NCI-H2107 (cell line): ENCODE data around the gene CDH23.

Experiments used
- DNase-seq: peaks from one replicate; lab custom pipeline; 2025; lab: John Stamatoyannopoulos, UW

Gene CDH23

GRCh38 chr10:71708897-71709882 is 312.5 kb downstream of the CDH23 start:
- DNase-seq, result no peak

GRCh38 chr10:71710519-71710918 is 313.8 kb downstream of the CDH23 start:
- no peak for DNase-seq

- DNase-seq, result no peak
These were observed 314.4 kb downstream of the CDH23 start for GRCh38 chr10:71711052-71711623.

GRCh38 chr10:71712170-71712569 is 315.4 kb downstream of the CDH23 start:
- DNase-seq, result no peak

GRCh38 chr10:71712572-71713134 is 315.9 kb downstream of the CDH23 start:
- DNase-seq, result no peak

- no peak for DNase-seq
These were observed 316.7 kb downstream of the CDH23 start for GRCh38 chr10:71713135-71714030.

GRCh38 chr10:71714031-71714410 is 317.3 kb downstream of the CDH23 start:
- no peak for DNase-seq

- no peak for DNase-seq
These were observed 317.9 kb downstream of the CDH23 start for GRCh38 chr10:71714592-71714991.

- DNase-seq, result no peak
These were observed 318.3 kb downstream of the CDH23 start for GRCh38 chr10:71715026-71715425.

- DNase-seq, result no peak
These were observed 319.1 kb downstream of the CDH23 start for GRCh38 chr10:71715860-71716259.

GRCh38 chr10:71716426-71716825 is 319.7 kb downstream of the CDH23 start:
- no peak for DNase-seq

GRCh38 chr10:71717056-71717455 is 320.3 kb downstream of the CDH23 start:
- DNase-seq, result no peak

GRCh38 chr10:71717551-71717951 is 320.8 kb downstream of the CDH23 start:
- no peak for DNase-seq

GRCh38 chr10:71718165-71718698 is 321.5 kb downstream of the CDH23 start:
- no peak for DNase-seq

- no peak for DNase-seq
These were observed 322.3 kb downstream of the CDH23 start for GRCh38 chr10:71719042-71719441.

GRCh38 chr10:71719464-71720201 is 322.9 kb downstream of the CDH23 start, which contains the start of gene C10orf105:
Gene C10orf105 (minus strand): TSS chr10:71719778. CDS start chr10:71716337, 3,441 bp downstream.
- no peak for DNase-seq

- no peak for DNase-seq
These were observed 323.6 kb downstream of the CDH23 start for GRCh38 chr10:71720288-71720687.

GRCh38 chr10:71721313-71721712 is 324.6 kb downstream of the CDH23 start:
- no peak for DNase-seq

GRCh38 chr10:71722849-71723248 is 326.1 kb downstream of the CDH23 start:
- no peak for DNase-seq

GRCh38 chr10:71723311-71723710 is 326.6 kb downstream of the CDH23 start:
- no peak for DNase-seq

GRCh38 chr10:71724539-71724938 is 327.8 kb downstream of the CDH23 start:
- no peak for DNase-seq
